Ovary (tissue), 9 donors: ENCODE measurements around the gene MYO15B. TPM values are rescaled to one million over a fixed set of nuclear protein-coding genes. Genes with fewer than 3 reads are reported as not detected.
A peak's percentile ranks its signal among the peaks of the same experiment; 100 is the strongest.
"Not testable (repeated sequence)": the region's sequence is repeated elsewhere in the genome, so short reads cannot be mapped to it uniquely, and the experiment has no call there.

Source experiments
- DNase-seq, 5 donors: peaks; one replicate each; pipeline ENCODE4 v3.0.0-alpha.2; 2019 to 2020
- H3K27ac ChIP-seq, 2 donors: fragments of 200-600 bp; one replicate each; pipeline versions ENCODE4 v1.5.1 to v1.8.0; 2019 to 2022
- H3K27me3 ChIP-seq: fragments of 200-600 bp; one replicate; pipeline ENCODE4 v1.8.0; 2022
- H3K36me3 ChIP-seq: fragments of 200-600 bp; sonication (generic); one replicate; pipeline ENCODE4 v1.5.1; 2019
- H3K4me1 ChIP-seq: one replicate; pipeline ENCODE4 v1.8.1; 2013; ENCODE audit warnings: mild to moderate bottlenecking, moderate library complexity; ENCODE audit not compliant: insufficient read depth
- H3K4me3 ChIP-seq: fragments of 200-600 bp; sonication (generic); one replicate; pipeline ENCODE4 v1.5.1; 2017
- H3K9me3 ChIP-seq, 2 donors: fragments of 200-600 bp in 1 of 2; sonication (generic) in 1 of 2; one replicate each; pipeline versions ENCODE4 v1.5.1 to v1.8.1; 2013 to 2019; ENCODE audit warnings: mild to moderate bottlenecking in 1 of 2, moderate library complexity in 1 of 2
- EP300 ChIP-seq: sonication (generic); formaldehyde crosslinking; IDR thresholded peaks from one replicate; pipeline ENCODE4 v1.6.1; 2017; ENCODE audit warnings: antibody characterized with exemption
- POLR2A ChIP-seq: fragments of 450-650 bp; IDR thresholded peaks from one replicate; pipeline ENCODE4 v1.6.1; 2017; ENCODE audit warnings: antibody characterized with exemption, mild to moderate bottlenecking, moderate library complexity
- WGBS, 3 donors: extraction: QIAGEN DNeasy Blood & Tissue Kit in 1 of 3; methylation state at CpG; one replicate each; pipeline versions ENCODE4 v1.1.5 to v1.1.7; 2013 to 2017; 5-methylcytosine and 5-hydroxymethylcytosine counted together
- intact Hi-C, 4 donors: fragments of 100-400 bp; cut with DNase I; formaldehyde crosslinking; loops; one replicate each; pipeline versions ENCODE4 v1.11.0 to v1.15.1; 2022 to 2023
- polyA plus RNA-seq, 2 donors: library from polyadenylated mRNA; stranded (reverse); fragments of 200-250 nt in 1 of 2; fragments of 350-450 nt in 1 of 2; fragmentation: Illumina TruSeq in 1 of 2; extraction: RNeasy Lipid Tissue Mini Kit (QIAGEN cat#74804) in 1 of 2; gene quantifications; one replicate each; pipeline ENCODE4 v1.2.3, GENCODE V29; 2013 to 2014
- total RNA-seq, 7 donors: library from RNA; depleted of rRNA in 2 of 7; stranded (reverse); fragments of >200 nt in 2 of 7; fragmentation: NEBNext Ultra II Directional in 3 of 7; extraction: Animal tissue kit (Norgen Biotek cat#: 25700) in 3 of 7; gene quantifications; one replicate each; pipeline versions ENCODE4 v1.1.0 to v1.2.4, GENCODE V29; 2016 to 2023
- TF ChIP-seq, protein P1 (sequence below), 3 donors: fragments of 450-650 bp in 2 of 3; fragments of 200-600 bp in 1 of 3; IDR thresholded peaks; one replicate each; pipeline versions ENCODE4 v1.5.1 to v1.8.0; 2016 to 2022; ENCODE audit warnings: antibody characterized with exemption in 3 of 3, mild to moderate bottlenecking in 1 of 3
- donor health status: DM: no; HTN: no; CAD: no; lungs with moderate emphysema.
- donor health status: DM: no; HTN: no; CAD: no.
- donor health status: Bipolar disorder and iron deficiency.
- donor health status: DM: yes; HTN: yes; CAD: no.
- donor health status: DM: no; HTN: no; CAD: no.
- donor health status: DM: yes; HTN: yes; CAD: no.

Gene MYO15B
- total and polyA plus RNA-seq, 9 donors = 31.0 to 383 (median 238) TPM

DNA sequence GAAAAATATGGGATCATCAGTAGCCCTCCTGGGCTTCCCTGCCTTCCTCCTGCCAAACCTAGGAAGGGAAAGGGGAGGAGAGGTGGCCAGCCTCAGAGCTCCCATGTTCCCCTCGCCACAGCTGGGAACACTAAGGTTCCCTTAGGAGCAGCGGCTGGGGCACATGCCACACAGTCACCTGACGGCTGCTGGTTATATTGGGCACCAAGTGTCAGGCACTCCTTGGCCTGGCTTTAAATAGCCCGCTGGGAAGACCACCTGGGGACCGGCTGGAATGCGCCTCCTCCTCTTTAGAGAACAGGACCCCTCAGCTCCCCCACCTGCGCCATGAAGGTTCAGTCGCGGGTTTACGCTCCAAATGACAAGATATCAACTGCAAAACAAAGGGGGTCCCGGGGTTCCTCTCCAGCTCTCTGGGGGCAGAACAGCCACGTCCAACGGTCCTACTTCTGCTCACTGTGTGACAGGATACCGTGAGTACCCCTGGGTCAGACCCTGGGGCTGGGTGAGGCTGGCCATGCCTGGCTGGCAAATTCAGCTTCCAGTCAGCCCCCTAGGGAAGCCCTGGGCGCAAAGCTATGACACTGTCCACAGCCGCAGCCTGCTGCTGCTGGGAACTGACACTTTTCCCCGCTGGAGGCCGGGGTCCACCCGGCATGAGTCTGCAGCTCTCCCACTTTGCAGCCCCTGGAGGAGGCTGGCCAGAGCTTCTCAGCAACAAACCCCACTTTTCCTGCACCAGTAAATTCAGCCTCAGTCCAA is 49.0 kb downstream of the MYO15B start:
- H3K4me1 ChIP-seq = peaks cover 8% of the 10 kb centered on the region
- TF ChIP-seq EP300 = no peak
- TF ChIP-seq, protein P1, sequence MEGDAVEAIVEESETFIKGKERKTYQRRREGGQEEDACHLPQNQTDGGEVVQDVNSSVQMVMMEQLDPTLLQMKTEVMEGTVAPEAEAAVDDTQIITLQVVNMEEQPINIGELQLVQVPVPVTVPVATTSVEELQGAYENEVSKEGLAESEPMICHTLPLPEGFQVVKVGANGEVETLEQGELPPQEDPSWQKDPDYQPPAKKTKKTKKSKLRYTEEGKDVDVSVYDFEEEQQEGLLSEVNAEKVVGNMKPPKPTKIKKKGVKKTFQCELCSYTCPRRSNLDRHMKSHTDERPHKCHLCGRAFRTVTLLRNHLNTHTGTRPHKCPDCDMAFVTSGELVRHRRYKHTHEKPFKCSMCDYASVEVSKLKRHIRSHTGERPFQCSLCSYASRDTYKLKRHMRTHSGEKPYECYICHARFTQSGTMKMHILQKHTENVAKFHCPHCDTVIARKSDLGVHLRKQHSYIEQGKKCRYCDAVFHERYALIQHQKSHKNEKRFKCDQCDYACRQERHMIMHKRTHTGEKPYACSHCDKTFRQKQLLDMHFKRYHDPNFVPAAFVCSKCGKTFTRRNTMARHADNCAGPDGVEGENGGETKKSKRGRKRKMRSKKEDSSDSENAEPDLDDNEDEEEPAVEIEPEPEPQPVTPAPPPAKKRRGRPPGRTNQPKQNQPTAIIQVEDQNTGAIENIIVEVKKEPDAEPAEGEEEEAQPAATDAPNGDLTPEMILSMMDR (IDR thresholded peaks at IDR 0.05) = no peak
- TF ChIP-seq POLR2A = no peak
- H3K36me3 ChIP-seq = no peaks in the 10 kb centered on the region
- 89 to 92% (median 89%) methylated on average over 19 of the region's 19 CpGs for WGBS, 3 donors
- no peaks in the 10 kb centered on the region for H3K9me3 ChIP-seq
- no peak overlapping the region for H3K4me3 ChIP-seq
- H3K27ac ChIP-seq = no peak overlapping the region
- DNase-seq = peak in 3 of 5 donors; percentile 14 to 23 (median 21)
- H3K27me3 ChIP-seq = no peaks in the 10 kb centered on the region
- intact Hi-C loops = no loop called here

DNA sequence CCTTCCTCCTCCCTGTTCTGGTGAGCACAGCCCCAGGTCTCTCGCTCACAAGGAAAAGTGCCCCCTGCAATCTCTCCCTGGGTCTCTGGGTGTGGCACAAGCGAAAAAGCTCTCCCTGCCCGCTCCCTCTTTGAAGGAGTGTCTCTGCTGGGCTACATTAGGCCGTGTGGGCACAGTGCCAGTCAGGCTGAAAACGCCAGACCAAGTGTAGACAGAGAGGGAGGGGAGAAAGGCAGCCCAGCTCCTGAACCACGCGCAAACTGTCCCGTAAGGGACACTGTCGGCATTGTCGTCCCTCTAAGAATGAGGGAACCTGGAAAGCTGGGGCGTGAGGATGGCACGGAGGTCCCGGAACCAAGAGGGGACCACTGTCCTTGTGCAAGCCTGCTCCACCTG is 49.5 kb downstream of the MYO15B start:
- no peak overlapping the region for H3K4me3 ChIP-seq
- no peaks in the 10 kb centered on the region for H3K36me3 ChIP-seq
- TF ChIP-seq, protein P1 (IDR thresholded peaks at IDR 0.05) = no peak
- no peak for TF ChIP-seq EP300
- TF ChIP-seq POLR2A = no peak
- no peaks in the 10 kb centered on the region for H3K9me3 ChIP-seq
- intact Hi-C loops = no loop called here
- H3K27ac ChIP-seq = no peak overlapping the region
- H3K4me1 ChIP-seq = peaks cover 8% of the 10 kb centered on the region
- no peaks in the 10 kb centered on the region for H3K27me3 ChIP-seq
- peak in 4 of 5 donors; percentile 21 to 49 (median 28) for DNase-seq
- 82 to 90% (median 83%) methylated on average over 13 of the region's 13 CpGs for WGBS, 3 donors

GRCh38 chr17:75637551-75637950 is 50.0 kb downstream of the MYO15B start:
- H3K4me3 ChIP-seq = no peak overlapping the region
- peaks cover 8% of the 10 kb centered on the region for H3K4me1 ChIP-seq
- H3K27me3 ChIP-seq = no peaks in the 10 kb centered on the region
- no peaks in the 10 kb centered on the region for H3K9me3 ChIP-seq
- no peak for TF ChIP-seq EP300
- TF ChIP-seq, protein P1 (IDR thresholded peaks at IDR 0.05) = no peak
- TF ChIP-seq POLR2A = no peak
- intact Hi-C loops = no loop called here
- H3K36me3 ChIP-seq = no peaks in the 10 kb centered on the region
- H3K27ac ChIP-seq = no peak overlapping the region
- WGBS, 3 donors = 91 to 97% (median 91%) methylated on average over 7 of the region's 7 CpGs
- peak in 1 of 5 donors; percentile 18 for DNase-seq

- H3K27ac ChIP-seq, intact Hi-C loops, DNase-seq, H3K4me1 ChIP-seq, H3K36me3 ChIP-seq, H3K4me3 ChIP-seq, H3K9me3 ChIP-seq, H3K27me3 ChIP-seq: not testable (repeated sequence)
- 93 to 97% (median 95%) methylated on average over 12 of the region's 12 CpGs for WGBS, 3 donors
These were observed 50.4 kb downstream of the MYO15B start for GRCh38 chr17:75638039-75638438.

DNA sequence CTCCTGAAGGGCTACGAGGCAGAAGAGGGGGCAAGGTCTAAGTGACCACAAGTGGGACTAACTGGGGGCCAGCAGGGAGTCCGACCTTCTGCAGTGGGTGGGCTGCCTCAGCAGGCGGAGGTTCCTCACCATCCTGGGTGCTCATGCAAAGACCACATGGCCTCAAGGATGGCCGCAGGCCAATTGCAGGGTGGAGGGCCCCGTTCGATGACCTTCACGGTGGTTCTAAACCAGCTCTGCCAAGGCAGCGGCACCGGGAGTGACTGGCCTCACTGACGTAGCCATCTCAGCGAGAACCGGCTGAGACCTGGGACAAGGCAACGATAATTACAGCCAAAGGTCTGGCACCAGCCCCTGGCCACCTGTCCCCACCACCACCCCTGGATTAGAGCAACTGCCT is 51.3 kb downstream of the MYO15B start:
- H3K9me3 ChIP-seq = no peaks in the 10 kb centered on the region
- H3K36me3 ChIP-seq = no peaks in the 10 kb centered on the region
- TF ChIP-seq, protein P1 (IDR thresholded peaks at IDR 0.05) = no peak
- TF ChIP-seq POLR2A (no peak), EP300 (no peak)
- intact Hi-C loops = no loop called here
- 83 to 91% (median 90%) methylated on average over 12 to 13 of the region's 13 CpGs for WGBS, 3 donors
- H3K27me3 ChIP-seq = no peaks in the 10 kb centered on the region
- no peak overlapping the region for H3K27ac ChIP-seq
- H3K4me3 ChIP-seq = no peak overlapping the region
- peaks cover 4% of the 10 kb centered on the region for H3K4me1 ChIP-seq
- peak in 2 of 5 donors; percentile 20 to 36 for DNase-seq
